Measurements from ENCODE around the gene ZNF836.

GRCh38 chr19:52188822-52189734 is 17.7 kb upstream of the ZNF836 start:
- TF ChIP-seq, protein P1, sequence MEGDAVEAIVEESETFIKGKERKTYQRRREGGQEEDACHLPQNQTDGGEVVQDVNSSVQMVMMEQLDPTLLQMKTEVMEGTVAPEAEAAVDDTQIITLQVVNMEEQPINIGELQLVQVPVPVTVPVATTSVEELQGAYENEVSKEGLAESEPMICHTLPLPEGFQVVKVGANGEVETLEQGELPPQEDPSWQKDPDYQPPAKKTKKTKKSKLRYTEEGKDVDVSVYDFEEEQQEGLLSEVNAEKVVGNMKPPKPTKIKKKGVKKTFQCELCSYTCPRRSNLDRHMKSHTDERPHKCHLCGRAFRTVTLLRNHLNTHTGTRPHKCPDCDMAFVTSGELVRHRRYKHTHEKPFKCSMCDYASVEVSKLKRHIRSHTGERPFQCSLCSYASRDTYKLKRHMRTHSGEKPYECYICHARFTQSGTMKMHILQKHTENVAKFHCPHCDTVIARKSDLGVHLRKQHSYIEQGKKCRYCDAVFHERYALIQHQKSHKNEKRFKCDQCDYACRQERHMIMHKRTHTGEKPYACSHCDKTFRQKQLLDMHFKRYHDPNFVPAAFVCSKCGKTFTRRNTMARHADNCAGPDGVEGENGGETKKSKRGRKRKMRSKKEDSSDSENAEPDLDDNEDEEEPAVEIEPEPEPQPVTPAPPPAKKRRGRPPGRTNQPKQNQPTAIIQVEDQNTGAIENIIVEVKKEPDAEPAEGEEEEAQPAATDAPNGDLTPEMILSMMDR (IDR thresholded peaks at IDR 0.05), result peak in 2 of 5 experiments; percentile 37 to 50
- TF ChIP-seq POLR2AphosphoS5 (IDR thresholded peaks at IDR 0.05), result peak; percentile 65 to 88 (median 66)

Measured in transverse colon (tissue), 4 donors.